Natural killer cell (primary cell): Measurements from ENCODE around the gene IPO11. TPM values are rescaled to one million over a fixed set of nuclear protein-coding genes. Genes with fewer than 3 reads are reported as not detected.

Source experiments
- ATAC-seq, 3 donors: fragments of 150-1000 bp in 2 of 3; fragments of 200-7000 bp in 1 of 3; cut with Tn5 transposase; 1 replicate in 1 of 3; 2 replicates in 2 of 3; pipeline ENCODE4 v1.10.0; 2021; ENCODE audit warnings: mild to moderate bottlenecking in 2 of 3, moderate library complexity in 2 of 3
- DNase-seq, 2 donors: peaks; one replicate each; pipeline versions ENCODE4 v3.0.0 to v3.0.0-alpha.2; 2013 to 2021; ENCODE audit warnings: mixed read lengths in 1 of 2
- H3K27ac ChIP-seq: one replicate; pipeline ENCODE4 v1.5.1; 2013; ENCODE audit warnings: mild to moderate bottlenecking, low read length
- H3K27me3 ChIP-seq: one replicate; pipeline ENCODE4 v1.6.1; 2013; ENCODE audit warnings: low read length; ENCODE audit not compliant: control insufficient read depth, insufficient read depth
- H3K36me3 ChIP-seq: one replicate; pipeline ENCODE4 v1.6.1; 2013; ENCODE audit warnings: low read length; ENCODE audit not compliant: control insufficient read depth, insufficient read depth
- H3K4me1 ChIP-seq: one replicate; pipeline ENCODE4 v1.6.1; 2013; ENCODE audit warnings: low read length; ENCODE audit not compliant: control insufficient read depth, insufficient read depth
- H3K4me3 ChIP-seq: one replicate; pipeline ENCODE4 v1.5.1; 2013; ENCODE audit warnings: low read length
- H3K9me3 ChIP-seq: one replicate; pipeline ENCODE4 v1.6.1; 2013; ENCODE audit warnings: low read length; ENCODE audit not compliant: control insufficient read depth, insufficient read depth
- H3K27ac Mint-ChIP-seq, 2 donors: one replicate each; pipeline ENCODE4 v1.8.0; 2022; ENCODE audit warnings: mild to moderate bottlenecking in 2 of 2, mixed read lengths in 2 of 2, moderate library complexity in 1 of 2
- H3K27me3 Mint-ChIP-seq, 2 donors: one replicate each; pipeline ENCODE4 v1.8.0; 2022; ENCODE audit warnings: low read depth in 2 of 2, mixed read lengths in 2 of 2
- H3K36me3 Mint-ChIP-seq: one replicate; pipeline ENCODE4 v1.8.0; 2022; ENCODE audit warnings: mixed read lengths
- H3K4me1 Mint-ChIP-seq, 2 donors: one replicate each; pipeline ENCODE4 v1.8.0; 2022; ENCODE audit warnings: mixed read lengths in 2 of 2
- H3K4me3 Mint-ChIP-seq: one replicate; pipeline ENCODE4 v1.8.0; 2022; ENCODE audit warnings: mild to moderate bottlenecking, moderate library complexity, mixed read lengths
- H3K9me3 Mint-ChIP-seq, 2 donors: one replicate each; pipeline ENCODE4 v1.8.0; 2022; ENCODE audit warnings: mixed read lengths in 2 of 2
- CTCF ChIP-seq: fragments of 200-600 bp; IDR thresholded peaks from one replicate; pipeline ENCODE4 v1.8.0; 2022; ENCODE audit warnings: antibody characterized with exemption
- WGBS: methylation state at CpG from one replicate; pipeline ENCODE4 v1.1.7; 2013; ENCODE audit warnings: missing lambda C conversion rate; ENCODE audit not compliant: insufficient coverage; 5-methylcytosine and 5-hydroxymethylcytosine counted together
- intact Hi-C: fragments of 100-400 bp; cut with micrococcal nuclease; formaldehyde crosslinking; loops from one replicate; pipeline ENCODE4 v1.14.2; 2022
- total RNA-seq, 4 donors: library from RNA; stranded (reverse); fragments of 120-200 nt in 1 of 4; gene quantifications; one replicate each; pipeline versions ENCODE4 v1.2.3 to v1.2.4, GENCODE V29; 2013 to 2022

Gene IPO11
- total RNA-seq, 3 donors from 2014 or later (not counting 1 experiment from before 2014, with no cell fraction given): 16.6 to 31.4 (median 30.7) TPM

- no peak overlapping the region for H3K4me3 Mint-ChIP-seq
- DNase-seq (no peak), ATAC-seq (peak in 1 of 3 donors; percentile 28)
- intact Hi-C loops: no loop called here
- H3K36me3 Mint-ChIP-seq: no peaks in the 10 kb centered on the region
- no peaks in the 10 kb centered on the region for H3K27me3 Mint-ChIP-seq
- Histone ChIP-seq H3K27ac (no peak overlapping the region), H3K27me3 (no peaks in the 10 kb centered on the region), H3K36me3 (peaks cover 3% of the 10 kb centered on the region), H3K4me1 (no peaks in the 10 kb centered on the region), H3K9me3 (no peaks in the 10 kb centered on the region), H3K4me3 (no peak overlapping the region)
- peaks cover 18 to 22% of the 10 kb centered on the region in 2 donors for H3K4me1 Mint-ChIP-seq
- H3K27ac Mint-ChIP-seq: no peak overlapping the region
- H3K9me3 Mint-ChIP-seq: no peaks in the 10 kb centered on the region
- TF ChIP-seq CTCF: no peak
- 99% methylated on average over 2 of the region's 2 CpGs for WGBS
Observed at GRCh38 chr5:62589504-62589903, 176.9 kb downstream of the IPO11 start.

- TF ChIP-seq CTCF: no peak
- 100% methylated on average over 1 of the region's 2 CpGs for WGBS
- Histone ChIP-seq H3K27ac (no peak overlapping the region), H3K4me1 (no peaks in the 10 kb centered on the region), H3K27me3 (no peaks in the 10 kb centered on the region), H3K36me3 (peaks cover 3% of the 10 kb centered on the region), H3K9me3 (no peaks in the 10 kb centered on the region), H3K4me3 (no peak overlapping the region)
- DNase-seq: no peak
- no peak for ATAC-seq
- intact Hi-C loops: no loop called here
- Mint-ChIP-seq H3K4me1 (peaks cover 10 to 24% of the 10 kb centered on the region in 2 donors), H3K9me3 (no peaks in the 10 kb centered on the region), H3K27me3 (no peaks in the 10 kb centered on the region), H3K36me3 (no peaks in the 10 kb centered on the region), H3K27ac (no peak overlapping the region), H3K4me3 (no peak overlapping the region)
Observed at GRCh38 chr5:62590387-62590786, 177.8 kb downstream of the IPO11 start.

GRCh38 chr5:62592558-62592957 is 180.0 kb downstream of the IPO11 start:
- intact Hi-C loops: no loop called here
- Mint-ChIP-seq H3K9me3 (no peaks in the 10 kb centered on the region), H3K27ac (peak overlapping the region in 1 of 2 donors; percentile 22), H3K27me3 (no peaks in the 10 kb centered on the region), H3K4me1 (peaks cover 8 to 28% of the 10 kb centered on the region in 2 donors), H3K36me3 (no peaks in the 10 kb centered on the region), H3K4me3 (no peak overlapping the region)
- no peak overlapping the region for H3K4me3 ChIP-seq
- H3K27me3 ChIP-seq: no peaks in the 10 kb centered on the region
- no peaks in the 10 kb centered on the region for H3K9me3 ChIP-seq
- 78% methylated on average over 8 of the region's 8 CpGs for WGBS
- DNase-seq (no peak), ATAC-seq (no peak)
- H3K27ac ChIP-seq: no peak overlapping the region
- no peaks in the 10 kb centered on the region for H3K4me1 ChIP-seq
- H3K36me3 ChIP-seq: peaks cover 3% of the 10 kb centered on the region
- TF ChIP-seq CTCF: no peak

- no peak for ATAC-seq
- Histone ChIP-seq H3K9me3 (no peaks in the 10 kb centered on the region), H3K4me3 (no peak overlapping the region), H3K27ac (no peak overlapping the region), H3K27me3 (no peaks in the 10 kb centered on the region), H3K36me3 (peaks cover 3% of the 10 kb centered on the region), H3K4me1 (no peaks in the 10 kb centered on the region)
- TF ChIP-seq CTCF: no peak
- Mint-ChIP-seq H3K27ac (peak overlapping the region in 1 of 2 donors; percentile 22), H3K9me3 (no peaks in the 10 kb centered on the region), H3K36me3 (no peaks in the 10 kb centered on the region), H3K4me3 (no peak overlapping the region), H3K27me3 (no peaks in the 10 kb centered on the region), H3K4me1 (peaks cover 13 to 27% of the 10 kb centered on the region in 2 donors)
- intact Hi-C loops: no loop called here
- 88% methylated on average over 1 of the region's 1 CpG for WGBS
- no peak for DNase-seq
Observed at GRCh38 chr5:62593331-62593730, 180.8 kb downstream of the IPO11 start.
